OCI-LY7 (cell line): ENCODE measurements around the gene ANAPC5.

Experiments used
- EZH2phosphoT487 ChIP-seq: fragments of 200-600 bp; sonication (generic); IDR thresholded peaks from 2 replicates; pipeline ENCODE4 v1.6.1; 2018; ENCODE audit warnings: low read depth, borderline replicate concordance, mild to moderate bottlenecking, mixed run types, antibody characterized with exemption, low read length, moderate library complexity, mixed read lengths
- TF ChIP-seq, protein P1 (sequence below): fragments of 200-600 bp; sonication (generic); conservative IDR thresholded peaks from 2 replicates; pipeline ENCODE4 v1.5.1; 2014; ENCODE audit warnings: mild to moderate bottlenecking, antibody characterized with exemption, low read length, moderate library complexity, mixed read lengths

DNA sequence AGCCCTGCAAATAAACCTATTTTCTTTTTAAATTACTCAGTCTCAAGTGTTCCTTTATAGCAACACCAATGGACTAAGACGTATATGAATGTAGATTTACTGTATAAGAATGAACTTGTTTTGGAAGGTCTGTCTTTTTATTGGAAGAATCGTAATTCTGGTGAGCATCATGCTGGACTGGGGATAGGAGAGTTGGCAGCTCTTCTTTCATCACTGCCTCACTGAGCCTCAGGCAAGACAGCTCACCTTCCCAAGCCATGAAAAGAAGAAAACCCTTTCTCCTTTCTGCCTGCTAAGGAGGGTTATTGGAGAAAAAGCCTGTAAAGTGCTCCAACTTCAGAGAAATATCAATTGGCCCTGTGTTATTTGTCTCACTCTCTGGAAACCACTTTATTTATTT, 38.6 kb upstream of the ANAPC5 start:
- TF ChIP-seq, protein P1, sequence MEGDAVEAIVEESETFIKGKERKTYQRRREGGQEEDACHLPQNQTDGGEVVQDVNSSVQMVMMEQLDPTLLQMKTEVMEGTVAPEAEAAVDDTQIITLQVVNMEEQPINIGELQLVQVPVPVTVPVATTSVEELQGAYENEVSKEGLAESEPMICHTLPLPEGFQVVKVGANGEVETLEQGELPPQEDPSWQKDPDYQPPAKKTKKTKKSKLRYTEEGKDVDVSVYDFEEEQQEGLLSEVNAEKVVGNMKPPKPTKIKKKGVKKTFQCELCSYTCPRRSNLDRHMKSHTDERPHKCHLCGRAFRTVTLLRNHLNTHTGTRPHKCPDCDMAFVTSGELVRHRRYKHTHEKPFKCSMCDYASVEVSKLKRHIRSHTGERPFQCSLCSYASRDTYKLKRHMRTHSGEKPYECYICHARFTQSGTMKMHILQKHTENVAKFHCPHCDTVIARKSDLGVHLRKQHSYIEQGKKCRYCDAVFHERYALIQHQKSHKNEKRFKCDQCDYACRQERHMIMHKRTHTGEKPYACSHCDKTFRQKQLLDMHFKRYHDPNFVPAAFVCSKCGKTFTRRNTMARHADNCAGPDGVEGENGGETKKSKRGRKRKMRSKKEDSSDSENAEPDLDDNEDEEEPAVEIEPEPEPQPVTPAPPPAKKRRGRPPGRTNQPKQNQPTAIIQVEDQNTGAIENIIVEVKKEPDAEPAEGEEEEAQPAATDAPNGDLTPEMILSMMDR = no peak
- TF ChIP-seq EZH2phosphoT487 = no peak
